B cell (primary cell): ENCODE data around the gene RBBP9. TPM values are rescaled to one million over a fixed set of nuclear protein-coding genes. Genes with fewer than 3 reads are reported as not detected.

Source experiments
- ATAC-seq: fragments of 200-7000 bp; cut with Tn5 transposase; one replicate; pipeline ENCODE4 v1.10.0; 2021; ENCODE audit warnings: low read depth, mild to moderate bottlenecking, moderate number of reproducible peaks, moderate library complexity
- CTCF ChIA-PET: fragments of 350-600 bp; sonication (Branson Sonifier 250); formaldehyde crosslinking; loops from one replicate; lab custom pipeline; 2021; ENCODE audit warnings: antibody characterized with exemption, inconsistent platforms; lab: Charles Lee
- POLR2A ChIA-PET: fragments of 350-600 bp; sonication (Branson Sonifier 250); formaldehyde crosslinking; loops from one replicate; lab custom pipeline; 2021; ENCODE audit warnings: antibody characterized with exemption; lab: Charles Lee
- DNase-seq: peaks from one replicate; pipeline ENCODE4 v3.0.0; 2013
- H2AFZ ChIP-seq: 2 replicates; pipeline ENCODE4 v1.6.1; 2012; ENCODE audit warnings: mild to moderate bottlenecking, low read depth, low read length; ENCODE audit not compliant: insufficient read depth, poor library complexity, severe bottlenecking
- H3K27ac ChIP-seq, 2 donors: 1 replicate in 1 of 2; 2 replicates in 1 of 2; pipeline ENCODE4 v1.5.1; 2012 to 2013; ENCODE audit warnings: low read length in 2 of 2, mild to moderate bottlenecking in 2 of 2, moderate library complexity in 1 of 2
- H3K27me3 ChIP-seq, 4 experiments: fragments of 200-600 bp in 1 of 4; sonication (generic) in 1 of 4; replicated peaks in 1 of 4; 1 replicate in 2 of 4; 2 replicates in 2 of 4; pipeline versions ENCODE4 v1.6.1 to v1.7.0; 2013 to 2016; ENCODE audit warnings: low read length in 3 of 4, mild to moderate bottlenecking in 2 of 4, mixed read lengths in 1 of 4, moderate library complexity in 1 of 4; ENCODE audit not compliant: insufficient read depth in 4 of 4, control insufficient read depth in 3 of 4; ENCODE audit errors: control extremely low read depth in 1 of 4
- H3K36me3 ChIP-seq, 2 experiments: replicated peaks in 1 of 2; 1 replicate in 1 of 2; 2 replicates in 1 of 2; pipeline versions ENCODE4 v1.6.1 to v1.7.1; 2013; ENCODE audit warnings: low read length in 1 of 2; ENCODE audit not compliant: insufficient read depth in 2 of 2, control insufficient read depth in 1 of 2; ENCODE audit errors: control extremely low read depth in 1 of 2, extremely low read depth in 1 of 2
- H3K4me1 ChIP-seq, 2 donors: fragments of 200-600 bp in 1 of 2; sonication (generic) in 1 of 2; 1 replicate in 1 of 2; 2 replicates in 1 of 2; pipeline versions ENCODE4 v1.5.1 to v1.6.1; 2013 to 2017; ENCODE audit warnings: low read length in 2 of 2; ENCODE audit not compliant: control insufficient read depth in 2 of 2, insufficient read depth in 2 of 2
- H3K4me2 ChIP-seq: replicated peaks from 2 replicates; pipeline ENCODE3; 2012; ENCODE audit warnings: mild to moderate bottlenecking, low read depth, low read length; ENCODE audit not compliant: poor library complexity, severe bottlenecking
- H3K4me3 ChIP-seq, 5 experiments: fragments of 200-600 bp in 1 of 5; sonication (generic) in 1 of 5; 1 replicate in 3 of 5; 2 replicates in 2 of 5; pipeline versions ENCODE4 v1.5.1 to v1.7.0; 2011 to 2016; ENCODE audit warnings: low read length in 4 of 5, mild to moderate bottlenecking in 4 of 5, low read depth in 2 of 5, control low read depth in 1 of 5, moderate library complexity in 1 of 5; ENCODE audit not compliant: insufficient read depth in 1 of 5; ENCODE audit errors: control extremely low read depth in 1 of 5, extremely low read depth in 1 of 5
- H3K79me2 ChIP-seq: fragments of 200-600 bp; sonication (generic); one replicate; pipeline ENCODE4 v1.6.0; 2016; ENCODE audit warnings: low read length; ENCODE audit not compliant: control insufficient read depth, insufficient read depth
- H3K9ac ChIP-seq: fragments of 200-600 bp; sonication (generic); 2 replicates; pipeline ENCODE4 v1.6.1; 2017; ENCODE audit warnings: mild to moderate bottlenecking, low read length, moderate library complexity
- H3K9me3 ChIP-seq, 3 donors: one replicate each; pipeline versions ENCODE4 v1.6.1 to v1.7.1; 2013; ENCODE audit warnings: low read length in 2 of 3; ENCODE audit not compliant: control insufficient read depth in 2 of 3, insufficient read depth in 1 of 3; ENCODE audit errors: control extremely low read depth in 1 of 3
- H4K20me1 ChIP-seq: 2 replicates; pipeline ENCODE4 v1.6.0; 2012; ENCODE audit warnings: mild to moderate bottlenecking, low read length; ENCODE audit not compliant: insufficient read depth, control insufficient read depth, poor library complexity, severe bottlenecking
- H3K27ac Mint-ChIP-seq: one replicate; pipeline ENCODE4 v1.8.0; 2021; ENCODE audit warnings: mixed read lengths
- H3K27me3 Mint-ChIP-seq: one replicate; pipeline ENCODE4 v1.8.0; 2021; ENCODE audit warnings: mixed read lengths
- H3K4me1 Mint-ChIP-seq: one replicate; pipeline ENCODE4 v1.8.0; 2021; ENCODE audit warnings: mixed read lengths
- H3K4me3 Mint-ChIP-seq: one replicate; pipeline ENCODE4 v1.8.0; 2021; ENCODE audit warnings: mixed read lengths
- H3K9me3 Mint-ChIP-seq: one replicate; pipeline ENCODE4 v1.8.0; 2022; ENCODE audit warnings: mixed read lengths; ENCODE audit not compliant: insufficient read depth
- CTCF ChIP-seq: fragments of 200-600 bp; IDR thresholded peaks from one replicate; pipeline ENCODE4 v1.8.0; 2022; ENCODE audit warnings: antibody characterized with exemption, mild to moderate bottlenecking
- EZH2 ChIP-seq: IDR thresholded peaks from 2 replicates; pipeline ENCODE4 v1.6.1; 2012; ENCODE audit warnings: borderline replicate concordance, low read depth, mild to moderate bottlenecking, moderate library complexity, low read length; ENCODE audit not compliant: insufficient read depth, poor library complexity, severe bottlenecking
- WGBS: methylation state at CpG from one replicate; pipeline ENCODE4 v1.1.5; 2013; ENCODE audit warnings: missing lambda C conversion rate; ENCODE audit not compliant: insufficient coverage; 5-methylcytosine and 5-hydroxymethylcytosine counted together
- intact Hi-C: fragments of 100-400 bp; cut with micrococcal nuclease; formaldehyde crosslinking; loops from one replicate; pipeline ENCODE4 v1.10.0; 2022
- polyA plus RNA-seq: library from polyadenylated mRNA; depleted of rRNA; stranded (reverse); fragments of >200 nt; gene quantifications from 2 replicates; pipeline ENCODE4 v1.2.3, GENCODE V29; 2012
- total RNA-seq, 2 donors: library from RNA; stranded (reverse); fragments of 120-200 nt in 1 of 2; gene quantifications; 1 replicate in 1 of 2; 2 replicates in 1 of 2; pipeline versions ENCODE4 v1.2.3 to v1.2.4, GENCODE V29; 2013 to 2022

The RBBP9 gene
- total and polyA plus RNA-seq, 2 donors (not counting 1 experiment from before 2014, with no cell fraction given), result 3.7 to 10.2 TPM

GRCh38 chr20:18456600-18456999, 40.4 kb downstream of the RBBP9 start:
- no peak overlapping the region for H3K4me3 ChIP-seq
- H3K4me3 Mint-ChIP-seq, result no peak overlapping the region
- H3K9me3 Mint-ChIP-seq, result peaks cover 6% of the 10 kb centered on the region
- no peak overlapping the region for H2AFZ ChIP-seq
- TF ChIP-seq EZH2 (no peak), CTCF (no peak)
- H3K4me1 ChIP-seq, result no peaks in the 10 kb centered on the region
- no peak overlapping the region for H3K27ac ChIP-seq
- H3K27me3 ChIP-seq, result no peaks in the 10 kb centered on the region
- no CpG with 5 or more reads among the region's 3 CpGs for WGBS
- H3K4me1 Mint-ChIP-seq, result no peaks in the 10 kb centered on the region
- H3K27ac Mint-ChIP-seq, result no peak overlapping the region
- no peak overlapping the region for H3K4me2 ChIP-seq
- H3K79me2 ChIP-seq, result no peaks in the 10 kb centered on the region
- no peaks in the 10 kb centered on the region for H3K27me3 Mint-ChIP-seq
- intact Hi-C loops, result no loop called here
- ChIA-PET POLR2A (no interaction called here), CTCF (no interaction called here)
- H3K36me3 ChIP-seq, result no peaks in the 10 kb centered on the region
- no peaks in the 10 kb centered on the region for H4K20me1 ChIP-seq
- DNase-seq (no peak), ATAC-seq (no peak)
- H3K9ac ChIP-seq, result no peak overlapping the region
- H3K9me3 ChIP-seq, result peaks cover 0 to 4% (median 0%) of the 10 kb centered on the region in 3 donors

GRCh38 chr20:18443886-18444285, 53.1 kb downstream of the RBBP9 start:
- 98% methylated on average over 4 of the region's 4 CpGs for WGBS
- no peaks in the 10 kb centered on the region for H4K20me1 ChIP-seq
- POLR2A ChIA-PET, result no interaction called here
- no peaks in the 10 kb centered on the region for H3K9me3 Mint-ChIP-seq
- ATAC-seq, result no peak
- TF ChIP-seq CTCF, result no peak
- TF ChIP-seq EZH2, result no peak
- H3K27me3 ChIP-seq, result no peaks in the 10 kb centered on the region
- H3K27me3 Mint-ChIP-seq, result no peaks in the 10 kb centered on the region
- no peak overlapping the region for H3K9ac ChIP-seq
- H3K4me3 ChIP-seq, result no peak overlapping the region
- H2AFZ ChIP-seq, result no peak overlapping the region
- no peaks in the 10 kb centered on the region for H3K4me1 ChIP-seq
- no peaks in the 10 kb centered on the region for H3K4me1 Mint-ChIP-seq
- H3K9me3 ChIP-seq, result no peaks in the 10 kb centered on the region
- no peak overlapping the region for H3K27ac ChIP-seq
- intact Hi-C loops, result no loop called here
- CTCF ChIA-PET, result no interaction called here
- DNase-seq, result no peak
- H3K79me2 ChIP-seq, result no peaks in the 10 kb centered on the region
- no peaks in the 10 kb centered on the region for H3K36me3 ChIP-seq
- H3K4me3 Mint-ChIP-seq, result no peak overlapping the region
- no peak overlapping the region for H3K27ac Mint-ChIP-seq
- no peak overlapping the region for H3K4me2 ChIP-seq
